HepG2 (cell line): ENCODE measurements around the gene TASOR2. TPM values are rescaled to one million over a fixed set of nuclear protein-coding genes. Genes with fewer than 3 reads are reported as not detected.

Experiments used
- ARNTL ChIP-seq: sonication (generic); formaldehyde crosslinking; IDR thresholded peaks from 2 replicates; pipeline ENCODE4 v1.4.0; 2020; ENCODE audit warnings: mild to moderate bottlenecking, missing genetic modification reagents
- BCL6 ChIP-seq: IDR thresholded peaks from 2 replicates; pipeline ENCODE4 v1.6.1; 2016; ENCODE audit warnings: missing genetic modification reagents, missing compliant biosample characterization
- CAMTA2 ChIP-seq: sonication (generic); formaldehyde crosslinking; IDR thresholded peaks from 2 replicates; pipeline ENCODE4 v1.4.0; 2020; ENCODE audit warnings: mild to moderate bottlenecking, missing genetic modification reagents, borderline replicate concordance
- FIP1L1 ChIP-seq: fragments of 200-400 bp; formaldehyde crosslinking; IDR thresholded peaks from 2 replicates; pipeline ENCODE4 v1.6.1; 2018; ENCODE audit warnings: low read depth, mild to moderate bottlenecking, low read length, moderate library complexity, borderline replicate concordance; ENCODE audit not compliant: insufficient read depth
- FOSL2 ChIP-seq: sonication (generic); formaldehyde crosslinking; IDR thresholded peaks from 2 replicates; pipeline ENCODE4 v1.4.0; 2020; ENCODE audit warnings: missing genetic modification reagents
- HMGXB3 ChIP-seq: sonication (generic); formaldehyde crosslinking; IDR thresholded peaks from 2 replicates; pipeline ENCODE4 v1.4.0; 2020; ENCODE audit warnings: missing genetic modification reagents, borderline replicate concordance
- HNRNPK ChIP-seq: fragments of 200-400 bp; formaldehyde crosslinking; IDR thresholded peaks from 2 replicates; pipeline ENCODE4 v1.6.1; 2018; ENCODE audit warnings: low read length, low read depth, moderate library complexity, mild to moderate bottlenecking; ENCODE audit not compliant: poor library complexity, severe bottlenecking
- MATR3 ChIP-seq: sonication (generic); formaldehyde crosslinking; IDR thresholded peaks from 2 replicates; pipeline ENCODE4 v1.4.0; 2020; ENCODE audit warnings: missing genetic modification reagents
- MIER3 ChIP-seq: IDR thresholded peaks from 2 replicates; pipeline ENCODE4 v1.6.1; 2016; ENCODE audit warnings: missing compliant biosample characterization, borderline replicate concordance
- NFIB ChIP-seq: sonication (generic); formaldehyde crosslinking; IDR thresholded peaks from 2 replicates; pipeline ENCODE4 v1.9.0; 2021; ENCODE audit warnings: missing genetic modification reagents, mild to moderate bottlenecking, borderline replicate concordance
- SAFB2 ChIP-seq: sonication (generic); formaldehyde crosslinking; IDR thresholded peaks from 2 replicates; pipeline ENCODE4 v1.5.1; 2020; ENCODE audit warnings: missing genetic modification reagents, low read depth, mild to moderate bottlenecking, borderline replicate concordance
- SETDB1 ChIP-seq: sonication (generic); formaldehyde crosslinking; IDR thresholded peaks from 2 replicates; pipeline ENCODE4 v1.5.1; 2020; ENCODE audit warnings: missing genetic modification reagents, mild to moderate bottlenecking, borderline replicate concordance
- SYNCRIP ChIP-seq: fragments of 200-400 bp; formaldehyde crosslinking; IDR thresholded peaks from 2 replicates; pipeline ENCODE4 v1.6.1; 2018; ENCODE audit warnings: mild to moderate bottlenecking, low read depth, low read length; ENCODE audit not compliant: insufficient read depth
- ZKSCAN1 ChIP-seq: fragments of 150-350 bp; IDR thresholded peaks from 2 replicates; pipeline ENCODE4 v1.6.1; 2014; ENCODE audit warnings: low read length
- ZNF136 ChIP-seq: sonication (generic); formaldehyde crosslinking; IDR thresholded peaks from 2 replicates; pipeline ENCODE4 v1.8.1; 2022; ENCODE audit warnings: low read depth, mild to moderate bottlenecking, moderate library complexity, missing genetic modification reagents
- ZNF607 ChIP-seq: sonication (generic); formaldehyde crosslinking; IDR thresholded peaks from 2 replicates; pipeline ENCODE4 v1.5.1; 2020; ENCODE audit warnings: missing genetic modification reagents, mild to moderate bottlenecking, borderline replicate concordance
- ZNF646 ChIP-seq: sonication (generic); formaldehyde crosslinking; IDR thresholded peaks from 2 replicates; pipeline ENCODE4 v1.9.0; 2021; ENCODE audit warnings: mild to moderate bottlenecking, missing genetic modification reagents
- ZNF737 ChIP-seq: sonication (generic); formaldehyde crosslinking; IDR thresholded peaks from 2 replicates; pipeline ENCODE4 v1.5.0; 2020; ENCODE audit warnings: missing genetic modification reagents, mild to moderate bottlenecking, borderline replicate concordance
- polyA plus RNA-seq, 8 experiments: library from polyadenylated mRNA; depleted of rRNA in 3 of 8; stranded (reverse) in 7 of 8; unstranded in 1 of 8; fragments of >200 nt; fragmentation: Illumina TruSeq in 4 of 8; extraction: Trizol in 4 of 8; gene quantifications; 2 replicates each; pipeline versions ENCODE4 v1.2.1 to v1.2.3, GENCODE V29; 2011 to 2016; ENCODE audit warnings: low read depth in 4 of 8, missing spikeins in 1 of 8, mixed read lengths in 1 of 8; ENCODE audit not compliant: insufficient read depth in 1 of 8
- total RNA-seq, 5 experiments: library from RNA; depleted of rRNA; stranded (reverse); fragments of >200 nt; fragmentation: Illumina TruSeq; extraction: Trizol; gene quantifications; 2 replicates each; pipeline ENCODE4 v1.2.3, GENCODE V29; 2016; ENCODE audit warnings: low read depth in 1 of 5

The TASOR2 gene
- total and polyA plus RNA-seq, 2 of the 13 experiments (the other 11 are each of a cell fraction or from before 2014, with no cell fraction given): 24.2 to 55.3 TPM

- peak; percentile 59; the same call in 1 of the 2 replicates for TF ChIP-seq ZNF646 (CRISPR knock-in tag)
- no peak for TF ChIP-seq SETDB1
- TF ChIP-seq SAFB2 (CRISPR knock-in tag): no peak
- TF ChIP-seq ZNF737 (CRISPR knock-in tag): no peak; the same call in 1 of the 2 replicates
- TF ChIP-seq ZNF607: peak; percentile 72; the same call in 1 of the 2 replicates
- TF ChIP-seq ZNF136 (CRISPR knock-in tag): 0 out of 2 replicates have a peak, but pooled peaks have one; percentile 21
- no peak for TF ChIP-seq HNRNPK
- no peak for TF ChIP-seq MATR3 (CRISPR knock-in tag)
- TF ChIP-seq ARNTL (CRISPR knock-in tag): peak; percentile 72
- no peak for TF ChIP-seq HMGXB3 (CRISPR knock-in tag)
- TF ChIP-seq CAMTA2: peak; percentile 41; the same call in 1 of the 2 replicates
- peak; percentile 99 for TF ChIP-seq FOSL2 (CRISPR knock-in tag)
- no peak for TF ChIP-seq SYNCRIP
- TF ChIP-seq BCL6: peak; percentile 78
- no peak for TF ChIP-seq FIP1L1
- TF ChIP-seq MIER3 (CRISPR knock-in tag): peak; percentile 84
- no peak for TF ChIP-seq NFIB (CRISPR knock-in tag)
- TF ChIP-seq ZKSCAN1: no peak
Observed at GRCh38 chr10:5659702-5660528, 24.7 kb upstream of the TASOR2 start (continued).
